ENCODE data around the gene SCML1.

The SCML1 gene

GRCh38 chrX:17703201-17703600, 34.1 kb upstream of the SCML1 start:
- Histone ChIP-seq H3K4me1 (ENCODE audit: insufficient read depth, low read length) (no peaks in the 10 kb centered on the region), H3K27ac (ENCODE audit: low read length) (no peak overlapping the region), H3K9ac (ENCODE audit: low read depth, low read length) (no peak overlapping the region), H3K79me2 (ENCODE audit: insufficient read depth, low read length) (no peaks in the 10 kb centered on the region), H3K36me3 (ENCODE audit: insufficient read depth, low read length) (no peaks in the 10 kb centered on the region), H4K20me1 (ENCODE audit: insufficient read depth, low read length) (no peaks in the 10 kb centered on the region), H3K4me2 (ENCODE audit: insufficient read depth, low read length) (no peak overlapping the region), H2AFZ (ENCODE audit: low read depth, low read length) (no peak overlapping the region), H3K27me3 (ENCODE audit: insufficient read depth, low read length, poor library complexity) (no peaks in the 10 kb centered on the region), H3K4me3 (ENCODE audit: low read depth in 1 of 2, low read length in 2 of 2) (no peak overlapping the region), H3K9me3 (ENCODE audit: insufficient read depth, low read length, severe bottlenecking) (no peaks in the 10 kb centered on the region)
- TF ChIP-seq CTCF (IDR thresholded peaks at IDR 0.05; ENCODE audit: borderline replicate concordance, extremely low read depth, low read length, poor library complexity, severe bottlenecking), result no peak
- TF ChIP-seq EZH2 (IDR thresholded peaks at IDR 0.05; ENCODE audit: borderline replicate concordance, low read depth, low read length, severe bottlenecking), result no peak
- ATAC-seq (ENCODE audit: insufficient read depth, low read depth) (no peak), DNase-seq (no peak)

- H3K36me3 ChIP-seq (ENCODE audit: insufficient read depth, low read length), result no peaks in the 10 kb centered on the region
- no peak overlapping the region for H2AFZ ChIP-seq (ENCODE audit: low read depth, low read length)
- no peaks in the 10 kb centered on the region for H3K27me3 ChIP-seq (ENCODE audit: insufficient read depth, low read length, poor library complexity)
- no peak overlapping the region for H3K9ac ChIP-seq (ENCODE audit: low read depth, low read length)
- no peaks in the 10 kb centered on the region for H3K9me3 ChIP-seq (ENCODE audit: insufficient read depth, low read length, severe bottlenecking)
- no peaks in the 10 kb centered on the region for H3K4me1 ChIP-seq (ENCODE audit: insufficient read depth, low read length)
- DNase-seq, result no peak
- TF ChIP-seq EZH2 (IDR thresholded peaks at IDR 0.05; ENCODE audit: borderline replicate concordance, low read depth, low read length, severe bottlenecking), result no peak
- no peak for TF ChIP-seq CTCF (IDR thresholded peaks at IDR 0.05; ENCODE audit: borderline replicate concordance, extremely low read depth, low read length, poor library complexity, severe bottlenecking)
- H4K20me1 ChIP-seq (ENCODE audit: insufficient read depth, low read length), result no peaks in the 10 kb centered on the region
- no peak for ATAC-seq (ENCODE audit: insufficient read depth, low read depth)
- no peaks in the 10 kb centered on the region for H3K79me2 ChIP-seq (ENCODE audit: insufficient read depth, low read length)
- H3K4me3 ChIP-seq (ENCODE audit: low read depth in 1 of 2, low read length in 2 of 2), result no peak overlapping the region
- no peak overlapping the region for H3K4me2 ChIP-seq (ENCODE audit: insufficient read depth, low read length)
- H3K27ac ChIP-seq (ENCODE audit: low read length), result no peak overlapping the region
These were observed 32.1 kb upstream of the SCML1 start for GRCh38 chrX:17705211-17705610.

GRCh38 chrX:17706676-17707075, 30.6 kb upstream of the SCML1 start:
- no peaks in the 10 kb centered on the region for H3K27me3 ChIP-seq (ENCODE audit: insufficient read depth, low read length, poor library complexity)

More at GRCh38 chrX:17706676-17707075, 30.6 kb upstream of the SCML1 start:
- Histone ChIP-seq H3K27ac (ENCODE audit: low read length) (no peak overlapping the region), H3K79me2 (ENCODE audit: insufficient read depth, low read length) (no peaks in the 10 kb centered on the region), H3K9me3 (ENCODE audit: insufficient read depth, low read length, severe bottlenecking) (no peaks in the 10 kb centered on the region), H3K4me2 (ENCODE audit: insufficient read depth, low read length) (no peak overlapping the region), H4K20me1 (ENCODE audit: insufficient read depth, low read length) (no peaks in the 10 kb centered on the region), H3K9ac (ENCODE audit: low read depth, low read length) (no peak overlapping the region), H2AFZ (ENCODE audit: low read depth, low read length) (no peak overlapping the region), H3K4me1 (ENCODE audit: insufficient read depth, low read length) (no peaks in the 10 kb centered on the region), H3K4me3 (ENCODE audit: low read depth in 1 of 2, low read length in 2 of 2) (no peak overlapping the region), H3K36me3 (ENCODE audit: insufficient read depth, low read length) (no peaks in the 10 kb centered on the region)
- no peak for DNase-seq
- ATAC-seq (ENCODE audit: insufficient read depth, low read depth), result no peak
- no peak for TF ChIP-seq CTCF (IDR thresholded peaks at IDR 0.05; ENCODE audit: borderline replicate concordance, extremely low read depth, low read length, poor library complexity, severe bottlenecking)
- TF ChIP-seq EZH2 (IDR thresholded peaks at IDR 0.05; ENCODE audit: borderline replicate concordance, low read depth, low read length, severe bottlenecking), result no peak
